Ishikawa (cell line): ENCODE results near the gene TIMM44.

Experiments used
- CREB1 ChIP-seq: IDR thresholded peaks from 2 replicates; pipeline ENCODE4 v1.6.1; 2012; ENCODE audit warnings: low read depth
- FOXM1 ChIP-seq: IDR thresholded peaks from 2 replicates; pipeline ENCODE4 v1.6.1; 2012; ENCODE audit warnings: low read depth, borderline replicate concordance
- TEAD4 ChIP-seq: IDR thresholded peaks from 2 replicates; pipeline ENCODE4 v1.6.1; 2012
- USF1 ChIP-seq: IDR thresholded peaks from 2 replicates; pipeline ENCODE4 v1.6.1; 2012
- YY1 ChIP-seq: IDR thresholded peaks from 2 replicates; pipeline ENCODE4 v1.6.1; 2012; ENCODE audit warnings: low read depth

- TF ChIP-seq FOXM1 (no peak), TEAD4 (no peak), USF1 (no peak), CREB1 (no peak), YY1 (no peak)
Observed at GRCh38 chr19:7942981-7943443, 454 bp downstream of the TIMM44 start.
